Placental epithelial cell (primary cell): ENCODE measurements around the gene MTHFD1. TPM values are rescaled to one million over a fixed set of nuclear protein-coding genes. Genes with fewer than 3 reads are reported as not detected.

ENCODE experiments used
- small RNA-seq: library from RNA; depleted of rRNA; stranded (forward); fragments of <200 nt; gene quantifications from one replicate; pipeline ENCODE3, GENCODE V24; 2012
- total RNA-seq: library from RNA; depleted of rRNA; stranded (reverse); fragments of >200 nt; gene quantifications from 2 replicates; pipeline ENCODE4 v1.2.3, GENCODE V29; 2012

The MTHFD1 gene
- 22.0 and 22.1 TPM in 2 replicates for total RNA-seq

GRCh38 chr14:64387782-64388532, at the start of gene MTHFD1:
TSS of gene MTHFD1 (plus strand) at chr14:64388353. CDS start at chr14:64388428, 75 bp downstream.

GRCh38 chr14:64465191-64465822, 77.2 kb downstream of the MTHFD1 start, which contains the start of gene AKAP5:
TSS of gene AKAP5 (plus strand) at chr14:64465499. CDS start at chr14:64468395, 2,896 bp downstream.

GRCh38 chr14:64503434-64504309, 115.5 kb downstream of the MTHFD1 start, which contains the start of gene ZBTB25:
TSS of gene ZBTB25 (minus strand) at chr14:64503838. CDS start at chr14:64490533, 13,305 bp downstream.

GRCh38 chr14:64504310-64504896, 116.2 kb downstream of the MTHFD1 start, which contains the start of gene ZBTB1:
TSS of gene ZBTB1 (plus strand) at chr14:64504770. CDS start at chr14:64521505, 16,735 bp downstream.

Small RNA genes within 50 kb of the gene (small RNA-seq; reads per million reads assigned to genes)
- gene AL161756.2: not detected

Other genes with a start within 250 kb of the MTHFD1 start
- not detected in 2 replicates for gene ESR2, start 94.0 kb upstream of the MTHFD1 start, total RNA-seq
- under 0.01 and 0.33 TPM in 2 replicates for gene AKAP5, start 77.1 kb downstream of the MTHFD1 start, total RNA-seq
- gene ZBTB25, start 115.5 kb downstream of the MTHFD1 start, total RNA-seq: 4.7 and 5.0 TPM in 2 replicates
- 51.4 and 63.0 TPM in 2 replicates for gene ZBTB1, start 116.4 kb downstream of the MTHFD1 start, total RNA-seq
- 10.2 and 16.1 TPM in 2 replicates for gene HSPA2, start 152.4 kb downstream of the MTHFD1 start, total RNA-seq
- gene PPP1R36, start 161.6 kb downstream of the MTHFD1 start, total RNA-seq: 0.39 and 0.43 TPM in 2 replicates